GM19463 (cell line): ENCODE measurements around the gene NEXN.

ENCODE experiments used
- ATAC-seq: cut with Tn5 transposase; IDR thresholded peaks from one replicate; pipeline ENCODE4 v1.9.1; 2021; ENCODE audit warnings: mild to moderate bottlenecking, moderate library complexity; ENCODE audit not compliant: unreplicated experiment

The NEXN gene

DNA sequence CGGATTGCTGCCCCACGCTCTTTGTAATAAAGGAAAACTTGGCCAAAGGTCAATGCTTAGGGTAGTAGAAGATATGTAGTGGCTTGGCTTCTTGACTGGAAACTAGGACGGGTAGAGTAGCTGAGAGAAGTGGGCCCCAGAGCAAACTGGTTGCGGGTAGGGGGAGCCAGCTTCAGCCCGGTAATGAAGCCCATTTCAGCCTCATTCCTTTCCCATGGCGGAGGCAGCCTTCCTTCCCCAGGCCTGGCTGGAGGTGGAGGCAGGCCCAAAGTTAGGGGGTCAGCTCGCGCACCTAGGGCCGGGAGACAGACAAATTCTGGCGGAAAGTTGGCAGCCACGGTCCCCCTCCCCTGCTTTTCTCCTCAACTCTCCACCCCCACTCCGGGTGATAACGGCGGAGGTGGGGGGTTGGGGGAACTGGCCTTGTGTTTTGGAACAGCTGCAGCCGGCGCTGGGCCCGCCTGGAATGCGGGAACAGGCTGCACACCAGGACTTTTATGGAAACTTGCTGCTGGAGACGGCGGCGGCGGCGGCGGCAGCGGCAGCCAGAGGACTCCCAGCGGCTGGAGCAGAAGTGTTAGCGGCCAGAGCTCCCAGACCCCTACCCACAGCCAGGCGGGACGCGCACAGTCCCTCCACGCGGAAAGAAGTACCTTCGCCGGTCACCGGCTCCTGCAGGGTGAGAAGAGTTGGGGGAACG is at the start of gene NEXN:
TSS of gene NEXN (plus strand) at position 544 of the 700 bp plus-strand sequence. CDS start 27,483 bp downstream, outside the sequence.
- ATAC-seq, result peak; percentile 25

DNA sequence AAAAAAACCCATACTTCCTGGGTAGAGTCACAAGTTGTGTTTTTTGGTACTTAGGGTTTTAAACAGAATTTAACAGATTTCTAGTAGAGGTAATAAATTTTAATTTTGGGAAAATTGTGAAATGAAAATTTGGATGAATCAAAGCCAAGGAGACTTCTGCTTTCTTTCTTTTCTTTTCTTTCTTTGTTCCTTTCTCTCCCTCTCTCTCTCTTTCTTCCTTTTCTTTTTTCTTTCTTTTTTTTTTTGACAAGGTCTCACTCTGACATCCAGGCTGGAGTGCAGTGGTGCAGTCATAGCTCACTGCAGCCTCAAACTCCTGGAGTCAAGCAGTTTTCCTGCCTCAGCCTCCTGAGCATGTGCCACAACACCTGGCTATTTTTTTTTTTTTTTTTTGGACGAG is 46.9 kb upstream of the NEXN start:
- no peak for ATAC-seq

DNA sequence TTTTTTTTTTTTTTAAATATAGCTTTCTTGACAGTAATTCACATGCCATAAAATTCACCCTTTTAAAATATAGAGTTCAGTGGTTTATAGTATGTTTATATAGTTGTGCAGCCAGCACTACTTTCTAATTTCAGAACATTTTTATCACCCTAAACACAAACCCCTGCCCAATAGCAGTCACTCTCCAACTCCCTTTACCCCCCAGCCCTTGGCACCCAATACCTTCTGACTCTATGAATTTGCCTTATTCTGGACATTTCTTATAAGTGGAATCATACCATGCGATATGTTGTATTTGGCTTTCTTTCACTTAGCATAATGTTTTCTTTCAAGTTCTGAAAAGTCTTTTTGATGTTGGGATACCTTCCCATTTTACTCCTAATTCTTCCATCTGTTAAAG is 42.5 kb upstream of the NEXN start:
- no peak for ATAC-seq

DNA sequence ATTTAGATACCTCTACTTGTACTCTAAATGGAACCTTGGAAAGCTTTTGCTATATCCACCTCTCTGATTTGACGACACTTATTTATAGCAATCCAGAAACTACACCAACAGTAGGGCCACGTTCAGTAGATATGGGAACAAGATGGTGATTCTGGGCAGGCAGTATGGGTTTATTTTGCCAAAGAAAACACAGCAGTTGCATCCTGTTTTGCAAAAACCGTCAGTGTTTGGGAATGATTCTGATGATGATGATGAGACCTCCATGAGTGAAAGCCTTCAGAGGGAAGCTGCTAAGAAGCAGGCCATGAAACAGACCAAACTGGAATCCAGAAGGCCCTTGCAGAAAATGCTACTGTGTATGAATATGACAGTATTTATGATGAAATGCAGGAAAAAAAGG is 41.5 kb upstream of the NEXN start:
- no peak for ATAC-seq

DNA sequence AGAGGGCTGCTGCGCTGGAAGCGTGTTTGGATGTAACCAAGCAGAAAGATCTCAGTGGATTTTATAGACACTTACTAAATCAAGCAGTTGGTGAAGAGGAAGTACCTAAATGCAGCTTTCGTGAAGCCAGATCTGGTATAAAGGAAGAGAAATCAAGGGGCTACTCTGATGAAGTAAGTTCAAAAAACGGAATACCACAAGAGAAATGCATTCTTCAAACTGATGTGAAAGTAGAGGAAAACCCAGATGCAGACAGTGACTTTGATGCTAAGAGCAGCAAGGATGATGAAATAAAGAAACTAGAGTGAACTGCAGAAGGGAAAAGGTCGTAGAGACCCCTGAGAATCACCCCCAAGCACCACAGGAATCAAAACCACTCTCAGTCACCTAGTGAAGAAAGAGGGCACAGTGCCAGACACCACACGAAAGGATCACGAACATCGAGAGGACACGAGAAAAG is 40.8 kb upstream of the NEXN start:
- ATAC-seq, result no peak

DNA sequence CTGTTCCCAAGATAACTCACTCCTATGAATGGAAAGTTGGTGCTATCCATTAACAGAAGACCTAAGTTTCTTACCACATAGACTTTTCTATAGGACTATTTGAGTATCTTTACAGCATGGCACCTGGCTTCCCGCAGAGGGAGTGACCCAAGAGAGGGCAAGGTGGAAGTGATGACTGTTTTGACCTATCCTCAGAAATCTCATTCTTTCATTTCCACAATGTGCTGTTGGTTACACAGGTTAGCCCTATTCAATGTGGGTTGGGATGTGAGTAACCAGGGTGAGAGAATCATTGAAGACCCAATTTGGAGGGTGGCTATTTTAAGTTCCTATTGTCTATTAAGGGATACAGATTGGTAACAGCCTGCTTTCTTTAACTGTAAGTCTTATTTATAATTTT is 38.3 kb upstream of the NEXN start:
- no peak for ATAC-seq

DNA sequence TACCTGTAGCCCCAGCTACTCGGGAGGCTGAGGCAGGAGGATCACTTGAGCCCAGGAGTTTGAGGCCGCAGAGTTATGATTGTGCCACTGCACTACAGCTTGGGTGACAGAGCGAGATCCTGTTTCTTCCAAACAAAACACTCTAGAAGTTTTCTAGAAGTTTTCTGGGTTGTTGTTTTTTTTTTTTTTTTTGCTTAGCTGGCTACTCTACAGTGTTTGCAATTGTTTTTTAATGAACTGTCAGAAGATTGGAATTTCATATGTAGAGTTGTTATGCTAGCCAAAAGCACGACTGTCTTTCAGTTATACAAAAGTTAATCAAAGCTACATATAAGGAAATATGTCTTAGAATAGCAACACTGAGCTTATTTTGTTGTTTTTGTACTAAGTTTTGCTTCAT is 30.9 kb upstream of the NEXN start:
- no peak for ATAC-seq

DNA sequence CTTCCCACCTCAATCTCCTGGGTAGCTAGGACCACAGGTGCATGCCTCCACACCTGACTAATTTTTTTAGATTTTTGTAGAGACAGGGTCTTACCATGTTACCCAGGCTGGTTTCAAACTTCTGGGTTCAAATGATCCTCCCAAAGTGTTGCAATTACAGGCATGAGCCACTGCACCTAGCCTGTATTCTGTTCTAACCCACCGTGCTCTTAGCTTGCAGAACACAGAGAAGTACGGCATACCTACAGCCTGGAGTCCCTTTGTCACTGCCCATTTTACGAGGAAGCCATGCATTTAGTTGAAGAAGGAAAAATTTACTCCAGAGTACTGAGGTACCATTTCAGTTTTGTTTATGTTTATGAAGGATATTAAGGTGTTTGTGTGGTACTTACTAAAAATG is 29.7 kb upstream of the NEXN start:
- ATAC-seq, result no peak

DNA sequence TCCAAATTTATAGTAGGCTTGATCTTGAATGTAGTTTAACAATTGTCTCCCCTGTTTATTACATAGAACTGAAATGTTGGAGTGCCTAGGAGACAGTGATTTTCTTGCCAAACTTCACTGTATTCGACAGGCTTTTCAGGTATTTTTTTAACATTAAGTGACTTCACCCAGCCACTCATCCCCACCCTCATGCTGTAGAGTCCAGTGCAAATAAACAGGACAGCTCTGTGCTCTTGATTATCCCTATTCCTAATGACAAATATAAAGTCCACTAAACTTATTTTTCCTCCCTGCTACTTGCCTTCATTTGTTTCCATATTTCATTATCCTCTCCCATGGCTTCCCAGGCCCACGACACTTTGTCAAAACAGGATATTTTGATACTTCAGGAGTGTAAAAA is 29.2 kb upstream of the NEXN start:
- no peak for ATAC-seq

DNA sequence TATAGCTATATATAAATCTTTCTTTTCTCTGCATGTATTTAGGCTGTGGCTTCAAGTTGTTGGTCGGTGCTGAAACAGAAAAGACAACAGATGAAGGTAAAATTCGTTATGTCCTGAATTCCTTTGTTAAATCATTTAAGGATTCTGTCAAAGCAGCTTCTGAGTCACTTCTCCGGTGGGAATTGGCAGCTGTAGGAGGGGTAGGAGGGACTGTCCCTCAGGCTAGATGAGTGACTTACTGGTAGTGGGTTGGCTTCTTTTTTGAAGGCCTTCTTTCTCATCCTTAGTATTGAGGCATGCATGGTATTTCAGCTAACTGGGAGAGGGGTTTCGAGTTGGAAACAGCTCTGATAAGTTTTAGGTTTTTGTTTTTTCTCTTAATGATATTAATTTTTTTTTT is 22.1 kb upstream of the NEXN start:
- ATAC-seq, result no peak

DNA sequence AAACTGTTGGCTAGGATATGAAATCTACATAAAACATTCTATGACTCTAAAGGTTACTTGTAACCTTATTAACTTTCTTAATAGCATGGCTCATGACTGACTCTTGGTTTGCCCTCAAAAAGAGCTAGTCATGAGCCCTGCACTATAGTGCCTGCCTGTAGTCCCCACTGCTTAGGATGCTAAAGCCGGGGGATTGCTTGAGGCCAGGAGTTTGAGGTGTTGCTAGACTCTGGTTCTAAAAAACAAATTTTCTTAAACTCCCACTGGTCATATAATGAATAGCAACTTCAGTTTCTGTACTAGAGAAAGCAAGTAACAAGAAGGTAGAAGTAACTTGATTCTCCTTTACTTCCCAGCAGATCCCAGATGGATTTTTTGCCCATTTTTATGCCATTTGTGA is 15.8 kb upstream of the NEXN start:
- no peak for ATAC-seq

DNA sequence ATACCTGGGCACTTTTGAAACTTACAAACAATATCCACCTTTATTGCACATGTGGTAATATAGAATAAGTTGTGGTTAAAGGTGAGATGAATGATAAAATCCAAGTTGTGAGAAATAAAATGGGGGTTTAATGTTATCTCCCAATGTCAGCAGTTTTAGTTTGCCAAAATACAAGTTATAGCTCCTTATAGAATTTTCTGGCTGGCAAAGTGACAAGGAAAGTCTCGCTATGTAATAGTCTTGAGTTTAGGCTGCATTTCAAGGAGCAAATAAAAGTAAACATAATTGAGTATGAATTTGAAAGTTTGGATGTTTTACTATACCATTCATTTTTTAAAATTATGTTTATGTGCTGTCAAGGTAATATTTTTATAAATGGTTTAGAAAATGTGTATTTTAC is 15.0 kb upstream of the NEXN start:
- no peak for ATAC-seq

DNA sequence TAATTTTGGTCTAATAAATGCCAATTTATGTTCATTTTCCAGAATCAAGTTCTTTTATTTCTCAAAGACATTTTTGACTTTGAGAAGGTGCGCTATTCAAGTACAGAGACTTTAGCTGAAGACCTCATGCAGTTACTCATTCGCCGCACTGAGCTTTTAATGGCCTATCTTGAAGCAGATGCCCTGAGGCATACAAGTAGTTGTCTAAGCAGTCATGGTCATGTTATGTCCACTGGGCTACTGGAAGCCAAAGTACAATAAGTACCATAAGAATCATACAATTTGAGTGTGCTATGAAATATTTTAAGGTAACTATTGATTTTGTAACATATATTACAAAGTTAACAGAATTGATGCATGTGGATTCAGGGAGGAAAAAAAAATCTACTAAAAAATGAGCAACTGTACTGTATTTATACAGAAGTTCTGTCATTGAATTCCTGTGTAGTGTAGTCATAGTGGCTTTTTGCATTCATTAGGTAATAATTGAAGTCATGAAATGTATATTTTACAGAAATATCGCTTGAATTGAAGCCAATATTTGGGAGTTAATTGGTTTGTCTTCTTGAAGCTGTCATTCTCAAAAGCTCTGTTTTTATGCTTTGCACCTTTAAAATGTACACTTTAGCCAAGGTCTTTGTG is 13.5 kb upstream of the NEXN start:
- no peak for ATAC-seq

DNA sequence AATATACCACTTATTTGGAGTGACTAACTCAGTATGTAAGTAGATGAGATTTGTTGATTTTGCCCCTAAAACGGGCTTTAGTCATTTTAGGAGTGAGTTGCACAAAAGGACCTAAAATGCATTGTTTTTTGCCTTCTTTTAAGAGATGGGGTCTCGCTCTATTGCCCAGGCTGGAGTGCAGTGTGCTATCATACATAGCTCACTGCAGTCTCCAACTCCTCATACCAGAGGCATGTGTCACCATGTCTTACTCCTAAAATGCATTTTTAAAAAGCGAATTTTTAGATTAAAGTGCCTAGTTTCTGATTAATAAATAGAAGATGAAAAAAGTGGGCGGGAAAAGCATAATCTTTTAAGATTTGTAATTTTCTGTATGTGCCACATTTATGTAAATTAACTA is 11.5 kb upstream of the NEXN start:
- ATAC-seq, result no peak

DNA sequence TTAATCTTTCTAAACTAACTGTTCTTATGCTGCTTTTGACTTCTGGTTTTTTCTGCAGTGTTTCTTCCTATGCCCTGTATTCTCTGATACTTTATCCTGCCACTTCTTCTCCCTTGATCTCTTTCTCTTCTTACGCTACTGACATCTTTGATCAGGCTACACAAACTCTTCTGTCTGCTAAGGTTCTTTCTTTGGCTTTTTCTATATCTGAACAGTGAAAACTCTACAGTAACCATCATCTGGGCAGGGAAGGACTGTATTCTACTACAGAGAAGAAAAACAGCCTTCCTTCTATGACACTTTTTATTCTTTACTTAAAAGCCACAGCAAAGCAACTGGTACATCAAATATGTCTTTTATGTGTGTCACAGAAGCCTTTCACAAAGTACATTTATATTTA is 7.4 kb upstream of the NEXN start:
- ATAC-seq, result no peak

DNA sequence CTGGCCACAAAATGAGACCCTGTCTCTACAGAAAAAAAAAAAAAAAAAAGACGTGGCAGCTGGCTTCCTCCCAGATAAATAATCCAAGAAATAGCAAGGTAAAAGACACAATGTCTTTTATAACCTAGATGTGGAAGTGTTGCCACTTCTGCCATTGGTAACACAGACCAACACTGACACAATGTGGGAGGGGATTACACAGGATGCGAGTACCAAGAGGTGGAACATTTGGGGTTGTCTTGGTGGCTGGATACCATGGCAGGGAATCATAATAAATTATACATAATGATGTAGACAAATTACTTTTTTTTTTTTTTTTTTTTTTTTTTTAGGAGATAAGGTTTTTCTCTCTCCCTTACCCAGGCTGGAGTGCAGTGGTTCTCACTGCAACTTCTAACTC is 6.0 kb upstream of the NEXN start:
- no peak for ATAC-seq

DNA sequence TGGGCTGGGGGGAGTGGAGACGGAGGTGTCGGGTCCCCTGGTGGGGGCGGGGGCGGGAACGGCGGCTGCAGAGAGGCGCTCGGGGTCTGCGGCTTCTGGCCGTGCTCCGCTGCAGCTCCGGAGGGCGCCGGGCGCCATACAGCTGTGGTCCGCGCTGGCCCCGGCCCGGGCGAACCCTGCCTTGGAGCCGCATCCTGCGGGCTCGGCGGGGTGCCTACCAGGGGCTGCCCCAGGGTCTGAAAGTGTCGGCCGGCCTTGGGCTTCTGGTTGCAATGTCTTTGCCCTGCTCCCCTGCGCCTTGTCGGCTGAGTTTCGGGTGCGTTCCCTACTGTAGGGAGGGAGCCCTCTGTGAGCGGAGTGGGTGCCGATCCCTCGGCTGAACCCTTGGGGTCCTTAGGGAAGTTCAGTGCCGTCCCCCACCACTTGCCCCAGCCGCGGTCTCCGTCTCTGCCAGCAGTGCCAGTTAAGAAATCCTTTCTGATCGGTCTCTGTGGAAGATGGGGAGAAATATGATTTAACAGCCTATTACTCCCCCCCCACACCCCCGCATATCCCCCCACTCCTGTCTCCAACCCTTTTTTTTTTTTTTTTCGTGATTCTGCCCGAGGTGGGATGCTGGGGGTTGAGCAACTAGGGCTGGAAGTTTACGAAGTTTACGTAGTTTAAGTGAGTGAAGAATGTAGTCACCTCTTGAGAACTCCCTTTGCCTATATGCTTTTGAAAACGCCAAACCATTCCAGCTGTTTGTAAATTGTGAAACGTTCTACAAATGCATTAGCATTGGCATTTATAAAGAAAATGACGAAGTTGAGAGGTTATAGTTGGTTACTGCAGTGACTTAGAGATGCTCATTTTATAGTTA is 588 bp downstream of the NEXN start:
- peak; percentile 68 for ATAC-seq

DNA sequence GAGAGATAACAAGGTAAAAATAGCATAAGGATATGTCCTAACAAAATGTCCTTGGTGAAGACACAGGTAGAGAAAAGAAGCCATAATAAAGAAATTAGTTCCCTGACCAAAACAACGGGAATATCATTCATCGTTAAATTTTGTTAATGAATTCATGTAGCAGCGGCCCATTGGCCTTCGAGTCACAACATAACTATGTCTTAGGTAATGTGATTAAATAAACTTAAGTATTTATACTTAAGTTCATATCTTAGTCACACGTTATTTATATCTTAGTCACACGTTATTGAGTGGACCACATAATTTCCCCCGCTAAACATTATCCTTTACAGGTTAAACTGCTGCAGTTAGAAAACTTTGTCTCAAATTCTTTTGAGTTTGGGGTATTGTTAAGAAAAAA is 1.2 kb downstream of the NEXN start:
- no peak for ATAC-seq

DNA sequence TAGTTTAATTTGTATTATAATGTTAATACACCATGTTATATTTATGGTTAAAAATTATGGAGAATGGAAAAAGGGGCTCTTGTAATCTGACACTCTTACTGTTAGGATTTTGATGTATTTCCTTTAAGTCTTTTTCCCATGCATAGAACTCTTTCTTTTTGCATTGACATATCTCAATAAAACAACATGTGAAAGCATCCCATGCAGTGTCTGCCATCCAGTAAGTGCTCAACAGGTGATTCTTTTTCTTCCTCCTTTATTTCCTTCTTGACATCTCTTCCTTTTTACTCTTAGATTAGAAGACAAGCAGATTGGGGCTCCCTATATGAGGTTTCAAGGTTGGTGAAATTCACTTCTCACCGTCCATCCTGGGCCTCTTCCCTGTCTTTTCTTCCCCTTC is 2.8 kb downstream of the NEXN start:
- no peak for ATAC-seq

DNA sequence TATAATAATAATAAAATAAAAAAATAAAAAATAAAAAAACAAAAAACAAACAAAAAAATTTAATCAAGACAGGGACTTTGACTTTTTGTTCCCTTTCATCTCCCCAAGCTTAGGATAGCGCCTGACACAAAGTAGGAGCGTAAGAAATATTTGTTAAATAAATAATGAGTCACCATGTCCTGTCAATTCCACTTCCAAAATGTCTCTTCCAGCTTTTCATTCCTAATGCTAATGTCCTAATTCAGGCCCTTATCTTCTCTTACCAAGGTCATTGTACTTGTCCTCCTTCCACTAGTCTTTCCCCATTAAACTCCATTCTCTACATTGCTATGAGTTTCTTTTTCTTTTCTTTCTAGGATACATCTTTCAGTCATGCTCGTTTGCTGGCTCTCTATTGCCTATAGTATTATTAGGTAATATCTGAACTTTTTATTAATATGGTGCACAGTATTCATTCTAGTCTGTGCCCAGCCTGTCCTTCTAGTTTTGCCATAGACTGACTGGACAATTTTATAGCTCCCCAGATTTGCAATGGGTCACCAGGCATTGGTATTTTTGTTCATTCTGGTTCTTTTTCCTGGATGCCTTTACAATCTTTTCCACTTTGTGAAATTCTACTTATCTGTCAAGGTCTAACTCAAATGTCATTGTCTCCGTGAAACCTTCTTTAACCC is 11.4 kb downstream of the NEXN start:
- no peak for ATAC-seq

DNA sequence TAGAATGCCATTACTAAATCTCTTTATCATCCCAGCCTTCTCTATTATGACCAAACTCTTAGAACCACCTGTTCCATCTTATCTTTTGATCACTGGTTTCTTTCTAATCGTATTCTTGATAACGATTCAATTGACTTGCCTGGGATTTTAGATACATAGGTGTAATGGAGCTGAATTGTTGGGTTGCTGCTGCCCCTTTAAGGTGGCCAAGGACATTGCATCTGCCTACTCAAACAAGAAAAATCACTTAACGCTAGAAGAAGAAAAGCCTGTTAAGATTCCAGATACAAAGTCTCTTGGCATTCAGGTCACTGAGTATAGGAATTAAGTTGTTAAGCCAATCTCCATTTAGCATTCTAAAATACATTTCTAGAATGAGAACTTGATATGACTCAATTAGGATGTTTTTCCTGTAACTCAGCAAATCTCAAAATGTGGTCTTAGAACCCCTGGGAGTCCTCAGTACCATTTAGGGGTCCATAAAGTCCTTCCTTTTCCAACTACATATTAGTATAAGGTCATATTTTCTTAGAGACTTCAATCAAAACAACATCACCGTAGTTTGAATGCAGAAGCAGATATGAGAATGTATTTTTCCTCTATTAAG is 12.4 kb downstream of the NEXN start:
- no peak for ATAC-seq
